HG03060 (cell line): ENCODE results near the gene KIF21B.

Experiments
- ATAC-seq: cut with Tn5 transposase; IDR thresholded peaks from one replicate; pipeline ENCODE4 v1.9.1; 2021; ENCODE audit warnings: low read depth, moderate number of reproducible peaks; ENCODE audit not compliant: unreplicated experiment

The KIF21B gene

DNA sequence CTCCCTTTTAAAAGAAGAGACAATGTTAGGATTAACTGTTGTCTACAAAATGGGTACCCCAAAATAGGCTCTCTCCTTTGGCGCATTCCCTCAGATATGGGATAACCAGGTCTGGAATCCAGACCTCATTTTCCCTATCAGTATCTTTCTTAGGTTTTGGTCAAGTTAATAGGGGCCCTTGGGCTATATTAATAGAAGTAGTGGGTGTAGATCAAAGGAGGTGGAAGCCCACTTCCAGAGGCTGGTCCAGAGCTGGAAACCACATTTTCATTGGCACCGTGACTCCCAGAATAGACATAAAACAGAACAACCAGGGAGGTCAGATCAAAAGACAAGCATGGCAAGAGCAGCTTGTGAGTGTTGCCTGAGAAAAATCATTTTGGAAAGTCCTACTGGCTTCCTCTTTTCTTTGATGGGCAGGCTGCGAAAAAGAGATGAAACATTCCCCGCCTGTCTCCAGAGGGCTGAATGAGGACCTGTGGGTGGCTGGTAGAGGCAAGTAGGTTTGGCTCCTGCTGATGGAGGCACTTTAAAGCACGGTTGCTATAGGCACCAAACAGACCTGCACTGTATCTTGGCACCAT, 25.8 kb upstream of the KIF21B start:
- ATAC-seq = no peak

DNA sequence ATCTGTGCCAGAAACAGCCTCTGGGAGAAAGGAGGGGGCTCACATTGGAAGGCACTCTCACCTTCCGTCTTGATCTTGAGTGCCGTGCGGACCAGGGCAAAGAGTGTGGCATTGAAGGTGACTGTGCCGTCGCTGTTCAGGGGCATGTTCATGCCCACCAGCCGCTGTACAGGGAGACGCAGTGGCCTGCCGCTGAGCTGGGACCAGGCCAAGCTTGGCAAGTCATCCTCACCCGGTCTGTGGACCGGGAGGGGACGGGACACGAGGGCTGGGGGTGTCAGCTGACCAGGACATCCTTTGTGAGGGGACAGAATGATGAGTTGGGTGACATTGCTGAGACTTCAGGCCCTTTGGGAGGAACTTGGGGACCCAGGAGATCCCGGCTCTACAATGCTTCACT, 25.0 kb upstream of the KIF21B start:
- no peak for ATAC-seq

DNA sequence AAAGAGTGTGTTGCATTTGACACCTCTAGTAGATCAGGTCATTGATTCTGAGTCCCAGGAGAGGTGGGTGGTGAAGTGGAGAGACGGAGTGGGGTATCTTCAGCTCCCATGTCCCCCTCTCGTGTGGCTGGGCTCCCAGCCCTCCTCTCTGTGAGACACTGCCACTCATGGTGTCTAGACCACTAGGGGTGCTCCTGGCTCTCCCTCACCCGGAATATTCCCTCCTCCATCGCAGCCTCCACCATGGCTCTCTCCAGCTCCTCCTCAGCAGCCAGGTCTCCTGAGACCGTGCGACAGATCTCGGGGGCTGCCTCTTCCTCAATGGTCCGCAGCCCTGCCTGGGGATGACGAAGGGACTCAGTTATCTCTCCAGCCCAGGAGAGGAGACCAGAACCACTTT, 20.6 kb upstream of the KIF21B start:
- ATAC-seq = no peak

DNA sequence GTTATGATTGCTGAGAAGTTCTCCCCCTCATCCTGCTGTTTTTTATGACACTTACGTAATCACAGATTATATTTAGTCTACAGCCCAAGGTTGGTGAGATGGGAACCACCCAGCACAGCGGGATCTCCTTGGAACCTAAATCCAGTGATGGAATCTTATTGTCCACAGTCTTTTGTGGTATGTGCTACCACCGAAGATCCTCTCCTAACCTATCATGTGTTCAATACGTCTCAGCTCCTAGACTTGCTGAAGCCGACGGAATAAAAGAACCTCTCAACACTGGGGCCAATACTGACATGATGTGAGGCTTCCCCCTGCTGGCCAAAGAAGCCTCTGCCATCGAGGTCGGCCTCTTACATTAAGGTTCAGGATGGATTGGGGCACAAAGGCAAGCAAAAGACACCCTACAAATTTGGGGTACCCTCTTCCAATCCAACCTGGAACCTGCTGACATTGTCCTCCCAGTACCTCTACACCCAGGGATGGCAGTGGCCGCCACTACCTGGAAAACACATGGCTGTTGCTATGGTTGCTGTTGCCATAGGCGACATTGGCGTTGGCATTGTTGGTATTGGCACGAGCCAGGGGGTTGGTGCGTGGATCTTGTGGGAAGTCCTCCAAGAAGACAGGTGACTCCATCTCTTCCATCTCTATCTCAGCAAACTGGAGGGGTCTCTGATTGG, 19.4 kb upstream of the KIF21B start:
- no peak for ATAC-seq

DNA sequence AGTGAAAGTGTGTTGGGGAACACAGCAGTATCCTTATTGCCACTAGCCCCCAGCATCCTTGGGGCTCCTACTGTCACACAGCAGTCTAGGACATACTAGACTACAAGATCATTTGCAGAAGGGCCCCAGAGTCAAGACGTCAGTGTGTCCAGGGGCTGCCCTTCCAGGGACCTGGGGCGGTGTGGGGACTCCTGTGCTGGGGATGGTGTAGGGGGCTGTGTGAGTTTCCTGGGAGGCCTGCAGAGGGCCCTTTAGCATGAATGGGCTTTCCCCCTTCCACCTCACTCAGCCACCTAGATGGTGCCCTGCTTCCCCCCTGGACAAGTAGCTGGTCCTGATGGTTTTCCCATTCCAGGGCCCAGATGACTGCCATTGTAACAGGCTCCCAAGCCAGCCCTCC, 17.5 kb upstream of the KIF21B start:
- ATAC-seq = no peak

DNA sequence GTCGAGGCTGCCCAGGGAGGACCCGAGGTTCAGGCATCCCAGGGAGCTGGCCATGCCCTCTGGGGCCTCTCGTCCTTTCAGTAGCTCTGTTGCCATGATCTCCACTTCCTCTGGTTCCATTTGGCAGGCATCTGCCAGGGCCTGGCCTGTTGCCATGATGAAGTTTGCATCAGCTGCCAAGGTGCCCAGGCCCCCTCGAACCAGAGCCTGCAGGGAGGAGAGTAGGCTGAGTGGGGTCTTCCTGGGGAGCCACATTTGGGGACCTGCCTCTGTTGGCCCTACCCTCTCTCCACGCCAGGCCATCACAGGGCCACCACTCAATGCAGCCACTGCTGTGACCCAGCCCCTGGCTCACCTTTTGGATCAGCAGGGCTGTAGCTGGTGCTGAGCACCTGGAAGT, 16.4 kb upstream of the KIF21B start:
- ATAC-seq = no peak

DNA sequence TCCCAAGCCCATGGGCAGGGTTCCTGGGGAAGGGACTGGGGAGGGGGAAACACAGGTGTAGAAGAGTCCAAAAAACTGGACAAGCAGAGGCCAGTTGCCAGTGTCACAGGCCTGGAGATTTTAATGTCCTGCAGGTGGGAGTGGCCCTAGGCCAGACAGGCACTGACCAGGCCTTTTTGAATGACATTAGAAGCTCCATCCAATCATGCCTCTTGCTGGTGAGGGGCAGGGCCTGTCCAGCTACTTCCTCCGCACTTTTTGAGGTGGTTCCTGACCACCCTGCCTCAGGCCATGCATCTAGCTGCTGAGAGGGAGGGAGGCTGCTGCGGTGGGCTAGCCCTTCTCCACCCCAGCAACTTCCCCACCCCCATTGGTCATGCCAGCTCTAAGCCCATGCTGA, 15.9 kb upstream of the KIF21B start:
- no peak for ATAC-seq

DNA sequence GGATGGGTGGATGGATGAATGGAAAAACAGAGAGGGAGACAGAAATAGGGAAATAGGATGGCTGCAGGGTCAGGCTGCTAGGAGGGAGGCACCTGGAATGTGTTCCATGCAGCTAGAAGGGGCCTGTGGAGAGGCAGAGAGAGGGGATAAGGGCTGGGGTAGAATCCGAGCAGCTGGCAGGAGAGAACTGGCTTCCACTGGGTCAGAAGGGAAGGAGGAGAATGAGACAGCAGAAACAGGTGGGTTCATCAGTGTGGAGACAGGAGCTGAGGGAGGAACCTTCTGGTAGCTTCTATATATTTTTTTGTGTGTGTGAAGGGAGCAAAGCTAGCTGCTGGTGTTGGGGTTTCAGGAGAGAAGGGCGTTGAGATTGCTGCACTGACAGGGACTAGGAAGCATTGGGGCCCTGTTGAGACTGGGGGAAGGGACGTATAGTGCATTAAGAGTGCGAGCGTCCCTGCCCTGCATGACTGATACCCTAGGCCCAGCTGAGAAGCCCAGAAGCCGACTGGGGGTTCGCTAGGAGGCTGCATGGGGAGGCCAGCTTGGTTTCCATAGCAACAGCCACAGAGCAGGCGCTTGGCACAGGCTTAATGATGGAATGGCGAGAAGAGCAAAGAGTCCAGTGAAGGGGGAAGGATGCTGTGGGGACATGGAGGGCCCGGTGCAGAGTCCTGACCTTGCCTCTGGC, 14.8 kb upstream of the KIF21B start:
- no peak for ATAC-seq

DNA sequence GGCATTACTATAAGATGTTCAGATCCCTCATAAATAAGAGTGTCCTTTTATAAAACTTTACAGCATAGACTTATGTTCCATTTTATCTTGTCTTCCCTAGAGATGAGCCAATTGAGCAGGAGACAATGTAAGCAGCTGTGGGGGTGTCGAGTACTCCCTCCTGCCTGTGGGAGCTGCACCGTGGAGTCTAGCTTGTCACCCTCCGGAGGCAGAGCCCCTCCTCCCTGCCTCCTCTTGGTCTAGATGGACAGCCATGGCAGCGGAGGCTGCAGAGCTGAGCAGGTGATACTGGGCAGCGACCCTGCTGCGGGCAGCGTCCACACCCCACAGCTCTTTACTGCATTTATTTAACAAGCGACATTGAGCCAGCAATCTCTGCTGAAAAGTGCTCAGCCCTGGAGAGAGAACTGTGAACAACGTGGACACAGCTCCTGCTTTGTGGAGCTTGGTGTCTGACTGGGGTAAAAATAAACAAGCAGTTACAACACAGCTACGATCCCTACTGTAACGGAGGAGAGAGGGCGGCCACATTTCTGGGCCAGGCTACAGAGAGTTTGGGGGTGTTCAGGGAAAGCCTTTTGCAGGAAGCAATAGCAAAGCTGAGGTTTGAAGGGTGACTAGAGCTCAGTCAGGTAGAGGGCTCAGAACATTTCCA, 12.8 kb upstream of the KIF21B start:
- no peak for ATAC-seq

DNA sequence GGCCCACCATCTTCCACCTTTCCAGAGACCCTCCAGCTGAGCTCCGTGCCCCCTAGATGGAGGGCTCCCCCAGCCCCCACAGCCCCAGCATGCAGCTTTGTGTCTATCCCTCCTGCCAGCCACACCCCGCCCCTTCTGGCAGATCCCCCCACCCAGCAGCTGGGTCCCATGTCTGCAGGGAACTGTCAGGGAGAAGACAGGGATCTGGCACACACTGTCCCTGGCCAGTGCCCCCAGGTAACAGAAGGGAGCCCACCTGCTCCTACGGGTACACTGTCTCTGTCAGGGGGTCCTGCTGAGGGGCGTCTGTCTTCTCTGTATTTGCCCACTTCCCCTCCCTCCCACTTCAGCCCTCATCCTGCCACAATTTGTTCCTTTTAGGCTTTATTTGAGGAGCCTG, 11.2 kb upstream of the KIF21B start:
- no peak for ATAC-seq

DNA sequence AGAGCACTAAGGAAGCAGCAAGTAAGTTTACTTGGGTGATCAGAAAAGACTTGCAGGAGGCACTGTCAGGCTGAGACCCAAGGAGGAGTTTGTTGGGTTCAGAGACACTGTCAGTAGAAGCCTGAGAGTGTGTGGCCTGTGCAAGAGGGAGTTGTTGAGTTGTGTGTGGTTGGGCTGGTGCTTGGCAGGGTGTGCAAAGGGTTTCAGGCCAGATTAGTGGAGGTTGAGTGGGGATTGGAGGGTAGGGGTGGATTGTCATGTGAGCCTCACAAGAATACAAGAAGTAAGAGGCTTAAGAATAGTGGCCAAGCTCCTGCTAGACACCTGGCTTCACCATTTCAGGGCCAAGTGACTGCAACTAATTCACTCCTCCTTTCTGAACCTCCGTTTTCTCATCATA, 8.9 kb upstream of the KIF21B start:
- ATAC-seq = no peak

DNA sequence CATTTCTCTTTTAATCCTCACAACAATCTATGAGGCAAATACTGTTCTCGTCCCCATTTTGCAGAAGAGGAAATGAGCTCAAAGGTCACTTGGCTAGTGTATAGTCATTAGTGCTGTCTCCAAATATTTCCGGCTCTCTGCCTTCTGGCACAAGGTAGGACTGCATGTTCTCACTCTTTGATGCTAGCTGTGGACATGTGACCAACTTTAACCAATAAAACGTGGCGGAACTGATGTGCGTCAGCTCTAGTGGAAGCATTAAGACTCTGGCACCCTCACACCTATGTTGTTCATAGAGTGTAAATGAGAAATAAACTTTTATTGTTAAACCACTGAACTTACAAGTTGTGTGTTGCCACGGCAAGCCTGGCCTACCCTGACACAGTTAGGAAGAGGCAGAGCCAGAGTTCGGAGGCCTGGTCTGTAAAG, 5.0 kb upstream of the KIF21B start:
- ATAC-seq = no peak

DNA sequence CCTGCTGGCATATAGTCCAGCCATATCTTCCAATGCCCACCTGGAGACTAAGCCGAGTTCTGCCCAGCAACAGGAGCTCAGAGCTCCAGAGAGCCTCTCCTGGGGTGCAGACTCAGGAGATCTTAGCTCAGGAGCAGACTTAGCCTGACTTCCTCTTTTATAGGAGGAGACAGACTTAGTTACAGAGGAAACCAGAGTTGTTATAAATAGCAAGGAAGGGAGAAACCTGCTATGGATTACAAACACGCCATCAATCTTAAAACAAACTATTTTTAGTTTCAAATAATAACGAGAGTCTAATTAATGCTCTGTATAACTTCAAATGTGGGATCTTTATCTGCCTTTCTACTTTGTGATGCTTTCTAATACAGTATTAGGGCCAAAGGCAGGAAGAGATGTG, 3.3 kb upstream of the KIF21B start:
- no peak for ATAC-seq

DNA sequence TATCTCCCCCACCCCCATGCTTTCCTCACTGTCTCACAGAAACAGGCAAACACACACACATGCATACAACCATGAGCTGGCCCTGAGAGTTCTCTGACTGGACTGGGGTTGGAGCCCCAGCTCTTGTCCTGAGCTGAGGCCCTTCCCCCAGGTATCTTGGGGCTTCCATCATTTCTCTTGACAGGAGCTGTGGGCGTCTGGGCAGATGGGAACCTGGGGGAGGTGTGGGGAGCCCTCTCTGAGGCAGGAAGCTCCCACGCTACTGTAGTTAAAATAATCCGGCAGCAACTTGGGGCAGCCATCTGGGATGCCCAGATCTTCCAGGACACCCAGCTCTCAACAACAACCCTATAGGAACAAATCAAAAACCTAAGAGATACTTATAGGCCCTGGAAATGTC, 2.7 kb upstream of the KIF21B start:
- no peak for ATAC-seq

DNA sequence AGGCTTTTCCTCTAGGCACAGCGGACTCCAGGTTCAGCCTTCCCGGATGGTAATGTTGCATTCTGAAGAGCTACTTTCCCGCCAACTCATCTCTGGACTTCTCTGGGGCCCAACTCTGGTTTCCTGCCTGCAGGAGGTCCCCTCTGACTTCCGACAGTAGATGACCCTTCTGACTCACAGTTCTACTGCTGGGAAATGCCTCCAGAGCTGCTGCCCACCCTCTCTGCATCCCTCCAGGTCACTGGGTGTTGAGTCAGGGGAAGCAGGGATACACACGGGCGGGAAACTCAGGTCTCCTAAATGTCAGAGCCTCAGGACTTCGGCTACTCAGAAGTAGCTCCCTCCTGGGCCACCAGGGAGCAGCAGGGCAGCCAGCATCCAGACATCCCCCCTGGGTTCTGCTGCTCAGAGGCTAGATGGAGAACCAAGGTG, 2.1 kb upstream of the KIF21B start:
- ATAC-seq = no peak

DNA sequence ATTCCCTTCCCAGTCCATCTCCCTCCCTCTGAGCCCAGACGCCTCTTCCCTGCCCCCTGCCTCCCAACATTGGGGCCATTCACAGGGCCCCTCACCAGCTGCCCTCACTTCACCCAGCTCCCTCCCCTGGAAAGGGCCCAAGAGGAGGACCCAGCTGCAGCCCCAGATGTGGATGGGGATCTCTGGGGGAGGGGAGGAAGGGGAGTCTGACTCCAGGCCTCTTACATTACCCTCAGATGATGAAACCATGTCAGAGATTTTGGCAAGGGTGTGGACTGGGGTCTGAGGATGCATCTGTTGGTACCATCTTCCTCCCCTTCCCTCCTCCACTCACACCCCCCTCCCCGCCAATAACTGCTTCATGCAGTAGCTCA, 1.1 kb upstream of the KIF21B start:
- no peak for ATAC-seq

DNA sequence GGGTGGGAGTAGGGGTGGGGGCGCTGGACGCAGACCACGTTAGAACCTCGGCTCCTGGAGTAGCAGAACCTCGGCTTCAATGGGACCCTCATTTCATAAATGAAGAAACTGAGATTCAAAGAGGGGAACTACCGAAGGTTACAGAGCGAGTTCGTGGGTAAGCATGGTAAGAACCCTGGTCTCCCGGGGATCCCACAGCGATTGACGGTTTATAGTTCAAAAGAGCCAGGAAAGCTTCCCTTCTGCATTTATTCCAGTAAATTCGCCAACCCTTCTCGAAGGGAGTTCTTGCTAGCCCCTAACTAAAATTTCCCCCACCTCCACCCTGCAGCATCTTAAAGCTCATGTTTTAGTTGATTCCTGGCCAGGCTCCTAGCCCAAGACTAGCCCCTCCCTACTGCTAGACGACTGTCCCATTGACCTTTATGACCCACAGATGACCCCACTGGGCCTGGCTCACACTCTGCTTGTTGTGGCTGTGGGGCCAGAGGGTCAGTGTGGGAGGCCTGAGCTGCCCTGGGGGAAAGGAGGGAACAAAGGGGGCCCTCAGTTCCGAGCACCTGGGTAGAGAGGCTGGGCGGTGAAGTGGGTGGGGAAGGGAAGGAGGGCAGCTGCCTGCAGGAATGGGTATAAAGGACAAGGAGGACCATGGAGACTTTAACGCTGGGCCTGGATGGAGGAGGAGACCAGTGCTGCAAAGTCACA, 558 bp upstream of the KIF21B start:
- no peak for ATAC-seq

DNA sequence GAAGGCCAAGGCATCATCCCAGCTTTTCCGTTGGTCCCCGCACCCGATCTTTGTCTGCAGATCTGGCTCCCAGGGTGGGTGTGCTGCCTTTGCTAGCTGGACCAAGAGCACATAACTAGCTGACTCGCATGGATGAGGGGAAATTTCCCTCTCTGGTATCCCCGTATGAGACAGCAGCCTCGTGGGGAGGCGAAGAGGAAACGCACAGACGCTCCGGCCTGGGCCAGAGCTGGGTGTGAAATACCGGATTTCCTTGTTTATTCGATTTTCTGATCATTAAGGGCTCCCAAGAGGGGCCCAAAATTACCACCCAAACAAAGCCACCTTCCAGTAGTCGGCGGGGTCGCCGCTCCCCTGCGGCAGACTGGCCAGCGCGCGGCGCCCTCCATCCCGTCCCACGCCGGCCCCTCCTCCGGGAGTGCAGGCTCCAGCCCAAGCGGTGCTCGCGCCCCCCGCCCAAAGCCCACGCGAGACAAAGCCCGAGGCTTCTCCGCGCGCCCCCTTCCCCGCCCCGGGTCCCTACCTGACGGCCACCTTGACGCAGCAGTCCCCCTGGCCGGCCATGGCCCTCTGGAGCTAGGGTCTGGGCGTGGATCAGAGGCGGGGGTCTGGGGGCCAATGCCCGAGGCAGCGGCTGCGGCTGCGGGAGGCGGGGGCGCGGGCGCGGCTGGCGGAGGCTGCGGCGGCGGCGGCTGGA, 546 bp downstream of the KIF21B start:
- ATAC-seq = no peak

DNA sequence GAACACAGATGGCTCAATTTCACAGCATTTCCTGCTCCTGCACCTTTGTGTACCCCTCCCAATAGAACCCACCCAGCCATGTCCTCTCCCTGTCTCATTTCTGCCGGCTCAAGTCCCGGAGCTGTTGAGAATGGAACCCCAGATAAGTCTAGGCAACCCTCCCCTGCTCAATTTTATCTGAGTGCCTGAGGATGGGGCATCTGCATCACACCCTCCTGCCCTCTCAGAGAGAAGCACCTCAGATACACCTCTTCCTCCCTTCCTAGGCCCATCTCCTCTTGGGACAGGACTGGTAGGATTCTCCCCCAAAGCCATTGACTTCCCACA, 1.1 kb downstream of the KIF21B start:
- no peak for ATAC-seq

DNA sequence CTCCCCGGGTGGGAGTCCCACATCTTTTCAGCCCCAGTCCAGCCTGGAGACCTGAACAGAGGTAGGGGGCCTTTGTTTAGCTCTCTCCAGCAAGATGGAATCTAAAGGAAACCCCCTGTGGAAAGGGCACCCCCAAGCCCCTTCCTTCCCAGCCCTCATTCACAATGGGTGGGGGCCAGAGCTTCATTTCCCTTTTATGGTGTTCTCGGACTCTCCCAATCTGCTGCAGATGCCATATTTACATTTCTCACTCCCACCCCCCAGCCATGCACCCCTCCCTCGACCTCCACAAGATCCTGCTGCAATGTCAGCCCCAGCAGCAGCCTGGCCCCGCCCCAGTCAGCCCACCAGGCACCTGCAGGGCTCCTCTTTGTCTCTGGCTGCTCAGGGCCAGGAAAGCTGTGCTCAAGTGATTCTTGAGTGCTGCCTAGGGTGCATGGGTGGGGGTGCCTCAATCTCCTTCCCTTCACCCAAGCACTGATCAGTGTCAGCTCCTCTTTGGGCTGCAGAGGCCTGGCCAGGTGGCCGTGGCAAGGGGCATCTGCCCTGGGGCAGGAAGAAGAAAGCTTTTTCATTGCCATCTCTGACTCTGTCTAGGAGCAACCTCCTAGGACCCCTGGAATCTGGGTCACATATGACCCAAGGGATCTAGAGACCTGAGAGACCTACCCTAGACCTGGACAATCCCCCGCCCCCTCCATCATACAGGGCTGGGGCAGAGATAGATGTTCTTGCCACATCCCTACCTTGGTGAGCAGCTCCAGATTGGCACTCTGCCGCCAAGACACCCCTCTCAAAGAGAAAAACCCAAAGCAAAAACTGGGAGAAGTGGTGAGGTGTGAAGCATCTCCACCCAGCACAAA, 1.7 kb downstream of the KIF21B start:
- ATAC-seq = no peak
